Activated CD8-positive, alpha-beta memory T cell treated with anti-CD3 and anti-CD28 coated beads for 1 hour (primary cell): ENCODE results near the gene CACNG5.

ENCODE experiments used
- DNase-seq, 2 donors: peaks; one replicate each; pipeline ENCODE4 v3.0.0-alpha.2; 2020; ENCODE audit warnings: low read depth in 1 of 2; ENCODE audit errors: extremely low read depth in 1 of 2

CACNG5 gene

GRCh38 chr17:66834919-66835454, at the start of gene CACNG5:
TSS of gene CACNG5 (plus strand) at chr17:66835117. CDS start at chr17:66877333, 42,216 bp downstream.
- no peak for DNase-seq

- no peak for DNase-seq
Measured at GRCh38 chr17:66786107-66786506, 48.8 kb upstream of the CACNG5 start.

- DNase-seq = no peak
Measured at GRCh38 chr17:66787914-66788313, 47.0 kb upstream of the CACNG5 start.

GRCh38 chr17:66789093-66789492, 45.8 kb upstream of the CACNG5 start:
- no peak for DNase-seq

GRCh38 chr17:66789961-66790437, 44.9 kb upstream of the CACNG5 start:
- DNase-seq = no peak

GRCh38 chr17:66790501-66791061, 44.3 kb upstream of the CACNG5 start:
- DNase-seq = no peak

- no peak for DNase-seq
Measured at GRCh38 chr17:66791347-66791746, 43.6 kb upstream of the CACNG5 start.

- DNase-seq = no peak
Measured at GRCh38 chr17:66793814-66794213, 41.1 kb upstream of the CACNG5 start.

GRCh38 chr17:66795486-66795885, 39.4 kb upstream of the CACNG5 start:
- no peak for DNase-seq

- DNase-seq = no peak
Measured at GRCh38 chr17:66799849-66800537, 34.9 kb upstream of the CACNG5 start.

- no peak for DNase-seq
Measured at GRCh38 chr17:66803474-66803951, 31.4 kb upstream of the CACNG5 start.

- no peak for DNase-seq
Measured at GRCh38 chr17:66805567-66805966, 29.4 kb upstream of the CACNG5 start.

- no peak for DNase-seq
Measured at GRCh38 chr17:66807182-66807581, 27.7 kb upstream of the CACNG5 start.

- DNase-seq = no peak
Measured at GRCh38 chr17:66809408-66809807, 25.5 kb upstream of the CACNG5 start.

- DNase-seq = no peak
Measured at GRCh38 chr17:66810951-66811682, 23.8 kb upstream of the CACNG5 start.

GRCh38 chr17:66811683-66812054, 23.2 kb upstream of the CACNG5 start:
- no peak for DNase-seq

- DNase-seq = no peak
Measured at GRCh38 chr17:66812571-66812970, 22.3 kb upstream of the CACNG5 start.

GRCh38 chr17:66813296-66813695, 21.6 kb upstream of the CACNG5 start:
- DNase-seq = no peak

- no peak for DNase-seq
Measured at GRCh38 chr17:66814026-66814425, 20.9 kb upstream of the CACNG5 start.

GRCh38 chr17:66814570-66814969, 20.3 kb upstream of the CACNG5 start:
- no peak for DNase-seq

GRCh38 chr17:66817750-66818149, 17.2 kb upstream of the CACNG5 start:
- DNase-seq = no peak

GRCh38 chr17:66819466-66819865, 15.5 kb upstream of the CACNG5 start:
- no peak for DNase-seq
